Lower leg skin (tissue), 3 donors: ENCODE measurements around the gene RBM4B.

Source experiments
- POLR2A ChIP-seq, 2 donors: fragments of 450-650 bp; IDR thresholded peaks; one replicate each; pipeline ENCODE4 v1.6.1; 2016 to 2017; ENCODE audit warnings: antibody characterized with exemption in 2 of 2, mild to moderate bottlenecking in 1 of 2, moderate library complexity in 1 of 2
- TF ChIP-seq, protein P1 (sequence below), 3 donors: fragments of 450-650 bp; IDR thresholded peaks; one replicate each; pipeline ENCODE4 v1.5.1; 2016; ENCODE audit warnings: antibody characterized with exemption in 3 of 3, mild to moderate bottlenecking in 3 of 3, moderate library complexity in 2 of 3

DNA sequence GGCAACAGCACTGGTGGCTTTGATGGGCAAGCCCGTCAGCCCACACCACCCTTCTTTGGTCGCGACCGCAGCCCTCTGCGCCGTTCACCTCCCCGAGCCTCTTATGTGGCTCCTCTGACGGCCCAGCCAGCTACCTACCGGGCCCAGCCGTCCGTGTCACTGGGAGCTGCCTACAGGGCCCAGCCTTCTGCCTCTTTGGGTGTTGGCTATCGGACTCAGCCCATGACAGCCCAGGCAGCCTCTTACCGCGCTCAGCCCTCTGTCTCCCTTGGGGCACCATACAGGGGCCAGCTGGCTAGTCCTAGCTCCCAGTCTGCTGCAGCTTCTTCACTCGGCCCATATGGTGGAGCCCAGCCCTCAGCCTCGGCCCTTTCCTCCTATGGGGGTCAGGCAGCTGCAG, 53.2 kb downstream of the RBM4B start:
- TF ChIP-seq, protein P1, sequence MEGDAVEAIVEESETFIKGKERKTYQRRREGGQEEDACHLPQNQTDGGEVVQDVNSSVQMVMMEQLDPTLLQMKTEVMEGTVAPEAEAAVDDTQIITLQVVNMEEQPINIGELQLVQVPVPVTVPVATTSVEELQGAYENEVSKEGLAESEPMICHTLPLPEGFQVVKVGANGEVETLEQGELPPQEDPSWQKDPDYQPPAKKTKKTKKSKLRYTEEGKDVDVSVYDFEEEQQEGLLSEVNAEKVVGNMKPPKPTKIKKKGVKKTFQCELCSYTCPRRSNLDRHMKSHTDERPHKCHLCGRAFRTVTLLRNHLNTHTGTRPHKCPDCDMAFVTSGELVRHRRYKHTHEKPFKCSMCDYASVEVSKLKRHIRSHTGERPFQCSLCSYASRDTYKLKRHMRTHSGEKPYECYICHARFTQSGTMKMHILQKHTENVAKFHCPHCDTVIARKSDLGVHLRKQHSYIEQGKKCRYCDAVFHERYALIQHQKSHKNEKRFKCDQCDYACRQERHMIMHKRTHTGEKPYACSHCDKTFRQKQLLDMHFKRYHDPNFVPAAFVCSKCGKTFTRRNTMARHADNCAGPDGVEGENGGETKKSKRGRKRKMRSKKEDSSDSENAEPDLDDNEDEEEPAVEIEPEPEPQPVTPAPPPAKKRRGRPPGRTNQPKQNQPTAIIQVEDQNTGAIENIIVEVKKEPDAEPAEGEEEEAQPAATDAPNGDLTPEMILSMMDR (IDR thresholded peaks at IDR 0.05): no peak
- no peak for TF ChIP-seq POLR2A (IDR thresholded peaks at IDR 0.05)
